HG02970 (cell line): ENCODE data around the gene TEF.
"Not testable (repeated sequence)": the region's sequence is repeated elsewhere in the genome, so short reads cannot be mapped to it uniquely, and the experiment has no call there.

Experiments used
- ATAC-seq: cut with Tn5 transposase; IDR thresholded peaks from one replicate; pipeline ENCODE4 v1.9.1; 2021; ENCODE audit warnings: mild to moderate bottlenecking, moderate library complexity, moderate number of reproducible peaks; ENCODE audit not compliant: unreplicated experiment, low FRiP score

TEF gene

DNA sequence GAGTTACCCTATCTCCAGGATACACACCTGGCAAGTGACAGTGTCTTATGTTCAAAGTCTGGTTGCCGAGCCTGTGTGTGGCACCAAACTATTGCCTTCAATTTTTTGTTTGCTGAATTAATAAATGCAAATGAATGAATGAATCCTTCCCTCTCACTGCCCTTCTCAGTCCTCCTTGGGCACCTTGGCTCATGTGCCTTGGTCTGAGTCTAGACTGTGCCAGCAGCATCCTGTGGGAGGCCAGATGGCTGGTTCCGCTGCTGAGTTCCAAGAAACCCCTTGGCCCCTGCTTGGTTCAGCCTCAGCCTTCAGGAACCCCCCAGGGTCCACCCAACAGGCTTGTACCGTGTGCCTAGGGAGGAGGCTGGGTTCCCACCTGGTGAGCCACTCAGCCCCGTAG is 33.8 kb downstream of the TEF start:
- ATAC-seq, result no peak

DNA sequence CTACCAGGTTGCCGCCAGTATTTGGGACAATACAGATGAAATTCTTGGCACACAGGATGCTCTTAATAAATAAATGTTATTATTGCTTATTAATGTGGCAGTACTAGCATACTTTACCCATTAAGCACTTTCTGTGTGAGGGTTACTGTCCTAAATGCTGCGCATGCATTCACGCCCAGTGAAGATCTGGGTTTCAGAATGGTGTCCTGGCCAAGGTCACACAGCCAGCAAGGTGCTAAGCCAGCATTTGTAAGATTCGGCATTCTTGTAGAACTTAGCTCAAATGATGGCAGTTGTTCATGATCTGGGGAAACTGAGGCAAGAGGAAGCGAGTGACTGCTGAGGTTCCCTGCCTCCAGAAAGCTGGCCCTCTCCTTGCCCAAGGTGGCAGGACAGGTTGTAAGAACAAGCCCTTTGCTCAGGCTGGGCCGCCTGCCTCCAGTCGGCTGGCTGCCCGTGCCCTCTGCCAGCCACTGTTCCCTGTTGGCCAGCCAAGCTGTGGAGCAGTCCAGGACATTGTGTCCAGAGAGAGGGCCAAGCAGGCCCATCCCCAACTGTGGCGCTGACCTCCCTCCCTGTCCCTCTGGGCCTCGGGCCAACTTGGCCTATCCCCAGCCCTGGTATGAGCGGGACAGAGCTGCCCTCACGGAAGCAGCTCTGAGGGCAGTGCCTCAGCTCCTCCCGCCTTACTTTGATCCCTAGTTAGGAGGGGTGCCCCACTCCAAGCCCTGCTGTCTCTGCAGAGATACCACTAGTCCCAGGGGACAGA is 36.1 kb downstream of the TEF start:
- no peak for ATAC-seq

DNA sequence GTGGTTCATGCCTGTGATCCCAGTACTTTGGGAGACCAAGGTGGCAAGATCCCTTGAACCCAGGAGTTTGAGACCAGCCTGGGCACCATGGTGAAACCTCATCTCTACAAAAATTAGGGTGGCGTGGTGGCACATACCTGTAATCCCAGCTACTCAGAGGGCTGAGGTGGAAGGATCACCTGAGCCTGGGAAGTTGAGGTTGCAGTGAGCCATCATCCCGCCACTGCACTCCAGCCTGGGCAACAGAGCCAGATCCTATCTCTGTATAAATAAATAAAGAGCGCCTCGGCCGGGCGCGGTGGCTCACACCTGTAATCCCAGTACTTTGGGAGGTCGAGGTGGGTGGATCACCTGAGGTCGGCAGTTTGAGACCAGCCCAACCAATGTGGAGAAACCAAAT is 37.0 kb downstream of the TEF start:
- ATAC-seq, result no peak

DNA sequence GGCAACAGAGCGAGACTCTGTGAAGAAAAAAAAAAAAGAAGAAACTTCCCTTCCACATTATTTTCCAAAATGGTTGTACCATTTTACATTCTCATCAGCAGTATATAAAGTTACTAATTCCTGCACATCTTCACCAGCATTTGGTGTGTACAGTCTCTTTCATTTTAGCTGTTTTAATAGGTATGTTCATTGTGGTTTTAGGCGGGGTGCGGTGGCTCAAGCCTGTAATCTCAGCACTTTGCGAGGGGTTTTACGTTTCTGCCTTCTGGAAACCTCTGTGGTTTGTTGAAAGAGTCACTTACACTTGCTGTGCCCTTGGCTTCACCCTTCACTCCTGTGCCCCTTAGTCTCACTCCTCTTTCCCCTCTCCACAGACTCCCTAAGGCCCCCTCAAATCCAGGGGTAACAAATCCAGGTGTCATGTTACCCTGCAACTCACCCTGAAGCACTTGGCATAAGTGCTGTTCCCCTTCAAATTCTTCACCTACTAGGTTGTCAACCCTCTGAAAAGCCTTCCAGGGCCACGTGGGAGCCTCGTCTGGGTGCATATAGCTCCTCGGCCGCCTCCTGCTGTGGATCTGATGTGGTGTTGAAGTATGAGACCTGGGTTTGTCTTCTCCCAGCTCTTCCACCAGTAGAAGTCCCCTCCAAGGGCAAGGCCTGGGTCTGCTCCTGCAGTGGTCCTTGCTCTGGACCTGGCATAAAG is 44.1 kb downstream of the TEF start:
- no peak for ATAC-seq

DNA sequence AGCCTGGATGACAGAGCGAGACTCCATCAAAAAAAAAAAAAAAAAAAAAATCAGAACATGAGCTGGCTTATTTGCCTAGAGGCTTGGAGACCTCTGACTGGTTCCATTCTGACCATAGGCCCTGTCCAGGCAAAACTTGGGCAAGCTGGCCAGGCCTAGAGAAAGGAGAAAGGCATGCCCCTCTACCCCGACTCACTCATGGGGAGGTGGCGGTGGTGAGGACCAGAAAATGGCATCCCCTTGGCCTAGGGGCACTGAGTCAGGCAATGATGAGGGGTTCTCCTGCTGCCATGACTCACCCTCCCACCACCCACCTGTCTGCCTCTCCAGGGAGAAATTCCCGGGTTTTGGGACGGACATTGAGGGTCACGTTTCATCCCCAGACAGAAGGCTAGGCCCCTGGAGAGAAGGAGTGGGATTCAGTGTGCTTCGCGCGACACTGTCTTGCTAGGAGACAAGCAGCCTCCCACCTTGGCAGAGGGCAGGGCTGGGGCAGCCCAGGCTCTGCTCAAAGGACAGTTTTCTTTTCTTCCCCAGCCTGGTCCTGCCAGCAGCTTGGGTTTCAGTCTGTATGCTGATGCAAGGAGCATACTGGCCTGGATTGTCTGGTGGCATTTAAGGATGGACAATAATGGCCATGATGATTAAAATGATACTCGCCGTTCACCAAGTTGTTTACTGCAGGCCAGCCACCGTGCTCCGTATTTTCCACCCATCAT is 47.6 kb downstream of the TEF start:
- ATAC-seq, result no peak

DNA sequence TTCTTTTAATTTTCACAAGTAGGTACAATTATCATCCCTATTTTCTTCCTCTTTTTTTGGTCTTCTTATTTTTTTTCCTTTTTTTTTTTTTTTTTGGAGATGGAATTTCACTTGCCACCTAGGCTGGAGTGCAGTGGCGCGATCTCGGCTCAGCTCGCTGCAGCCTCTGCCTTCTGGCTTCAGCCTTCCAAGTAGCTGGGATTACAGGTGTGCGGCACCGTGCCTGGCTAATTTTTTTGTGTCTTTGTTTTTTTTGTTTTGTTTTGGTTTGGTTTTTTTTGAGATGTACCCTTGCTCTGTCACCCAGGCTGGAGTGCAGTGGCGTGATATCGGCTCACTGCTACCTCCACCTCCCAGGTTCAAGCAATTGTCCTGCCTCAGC is 48.2 kb downstream of the TEF start:
- ATAC-seq, result no peak

DNA sequence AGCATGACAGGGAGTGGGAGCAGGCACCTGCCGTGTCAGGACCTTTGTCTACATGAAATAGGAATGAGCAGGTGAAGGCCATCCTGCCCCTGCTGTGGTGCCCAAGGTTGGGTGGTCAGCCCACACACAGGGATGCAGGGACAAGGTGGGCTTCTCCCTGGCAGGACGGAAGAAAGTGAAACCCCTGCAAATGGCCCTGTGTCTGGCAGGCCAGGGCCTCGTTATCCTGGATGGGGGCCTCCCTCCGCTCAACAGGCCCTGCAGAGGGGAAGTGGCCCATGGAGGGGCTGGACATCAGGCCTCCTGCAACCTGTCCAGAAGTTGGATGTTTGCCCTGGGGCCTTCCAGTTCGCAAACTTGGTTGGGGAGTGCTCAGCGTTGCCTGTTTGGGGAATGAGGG is 49.9 kb downstream of the TEF start:
- ATAC-seq, result no peak

DNA sequence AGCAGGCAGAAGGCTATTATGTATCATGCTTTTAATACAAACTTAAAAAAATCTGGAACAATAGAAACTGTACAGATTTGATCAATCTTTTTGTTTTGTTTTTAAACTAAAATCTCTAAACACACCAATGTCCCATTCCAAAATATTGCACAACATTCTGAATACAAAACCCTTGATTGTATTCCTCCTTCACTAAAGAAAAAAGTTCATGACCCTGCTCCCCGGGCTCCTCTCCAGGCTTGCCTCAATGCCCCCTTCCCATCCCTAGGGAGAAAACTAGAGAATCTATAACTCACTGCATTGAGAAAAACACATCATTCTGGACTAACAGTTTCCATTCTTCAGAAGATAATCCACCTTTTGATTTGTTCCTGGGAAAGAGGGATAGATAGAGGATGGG is 51.7 kb downstream of the TEF start:
- not testable (repeated sequence) for ATAC-seq

DNA sequence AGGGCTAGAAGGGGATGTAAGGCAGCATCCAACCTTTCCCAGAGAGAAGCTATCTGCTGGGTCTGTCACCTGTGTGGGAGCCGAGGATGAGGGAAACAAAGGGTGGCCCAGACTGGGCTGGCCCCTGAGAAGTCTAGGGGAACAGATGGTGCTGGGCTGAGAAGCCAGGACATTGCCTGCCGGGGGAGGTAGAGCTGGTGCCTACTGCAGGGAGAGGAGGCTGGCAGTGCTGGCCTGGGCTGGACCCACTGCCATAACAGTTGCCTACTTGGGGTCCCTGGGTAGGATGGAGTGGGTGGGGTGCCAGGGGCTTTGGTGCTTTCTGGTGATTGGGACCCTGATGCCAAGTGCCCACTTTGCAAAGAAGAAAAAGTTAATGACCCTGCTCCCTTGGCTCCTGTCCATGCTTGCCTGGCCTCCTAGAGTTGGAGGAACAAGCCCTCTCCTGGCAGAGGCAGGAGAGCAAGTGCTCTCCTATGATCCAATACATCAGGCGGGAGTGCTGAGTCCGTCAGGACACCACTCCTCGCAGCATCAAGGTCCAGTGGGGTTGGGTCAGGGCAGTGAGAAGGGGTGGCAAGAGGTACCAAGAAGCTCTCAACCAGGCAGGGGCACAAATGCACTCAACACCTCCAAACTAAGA is 52.7 kb downstream of the TEF start:
- not testable (repeated sequence) for ATAC-seq

DNA sequence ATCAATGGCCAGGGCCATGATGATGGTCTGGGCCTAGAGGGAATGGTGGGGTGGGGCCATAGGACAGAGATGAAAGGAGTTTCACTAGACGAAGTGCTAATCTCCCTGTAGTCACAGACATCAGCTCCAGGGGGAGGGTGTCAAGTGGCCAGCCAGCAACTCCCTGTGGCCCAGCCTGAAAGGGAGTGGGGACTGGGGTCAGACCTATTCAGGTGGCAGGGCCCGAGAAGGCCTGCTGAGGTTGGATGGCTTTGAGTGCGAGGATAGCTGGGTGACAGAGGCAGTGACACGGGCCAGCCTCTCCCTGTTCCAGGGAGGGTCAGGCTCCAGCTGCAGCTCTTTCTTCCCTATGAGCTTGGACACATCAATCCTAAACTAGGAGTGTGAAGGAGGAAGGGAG is 53.8 kb downstream of the TEF start:
- ATAC-seq, result no peak

DNA sequence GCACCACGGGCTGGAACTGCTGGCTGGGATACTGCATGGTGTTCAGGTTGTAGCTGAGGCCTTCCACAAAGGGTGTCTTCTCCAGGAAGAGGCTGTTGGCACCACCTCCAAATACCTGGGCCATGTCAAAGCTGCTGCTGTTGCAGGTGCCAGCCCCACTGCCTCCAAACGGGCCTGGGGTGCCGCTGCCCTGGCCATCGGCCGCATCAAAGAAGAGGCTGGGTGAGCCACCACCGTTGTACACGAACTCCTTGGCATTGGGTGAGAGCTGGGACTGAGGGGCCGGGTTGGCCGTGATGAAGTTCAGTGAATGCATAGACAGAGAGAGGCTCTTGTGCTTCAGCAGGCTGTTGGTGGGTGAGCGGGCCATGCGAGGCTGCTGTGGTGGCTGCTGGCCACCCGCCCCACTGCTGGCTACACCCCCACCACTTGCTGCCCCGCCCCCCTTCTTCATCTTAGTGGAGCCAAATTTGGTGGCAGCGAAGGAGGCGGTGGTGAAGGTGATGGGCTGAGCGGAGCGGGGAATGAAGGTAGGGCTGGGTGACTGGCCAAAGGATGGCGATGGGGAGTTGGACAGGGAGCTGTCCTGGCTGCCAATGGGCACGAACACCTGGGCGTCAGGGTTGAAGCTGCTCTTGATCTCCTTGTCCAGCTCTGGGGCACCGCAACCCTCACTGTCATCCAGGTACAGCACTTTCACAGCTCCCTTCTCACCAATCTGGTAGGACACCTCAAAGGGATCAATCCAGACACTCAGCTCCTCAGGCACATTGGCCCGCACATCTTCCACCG is 54.8 kb downstream of the TEF start:
- ATAC-seq, result no peak

DNA sequence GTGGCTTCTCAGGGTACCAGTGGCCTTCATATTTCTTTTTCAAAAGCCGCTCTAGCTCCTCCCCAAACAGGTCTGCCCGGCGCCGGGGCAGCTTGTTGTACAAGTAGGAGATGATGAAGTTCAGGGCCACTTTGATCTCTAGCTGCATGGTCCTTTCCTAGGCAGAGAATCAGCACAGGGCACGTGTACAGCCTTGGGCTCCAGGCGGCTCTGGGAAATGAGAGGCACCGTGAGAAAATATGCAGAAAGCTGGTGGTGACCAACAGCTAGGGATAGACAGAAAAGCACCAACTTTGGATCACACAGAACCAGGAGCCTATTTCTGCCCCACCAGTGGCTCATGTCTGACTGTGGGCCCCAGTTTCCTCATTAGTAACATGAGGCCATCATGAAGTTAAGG is 55.5 kb downstream of the TEF start:
- no peak for ATAC-seq

DNA sequence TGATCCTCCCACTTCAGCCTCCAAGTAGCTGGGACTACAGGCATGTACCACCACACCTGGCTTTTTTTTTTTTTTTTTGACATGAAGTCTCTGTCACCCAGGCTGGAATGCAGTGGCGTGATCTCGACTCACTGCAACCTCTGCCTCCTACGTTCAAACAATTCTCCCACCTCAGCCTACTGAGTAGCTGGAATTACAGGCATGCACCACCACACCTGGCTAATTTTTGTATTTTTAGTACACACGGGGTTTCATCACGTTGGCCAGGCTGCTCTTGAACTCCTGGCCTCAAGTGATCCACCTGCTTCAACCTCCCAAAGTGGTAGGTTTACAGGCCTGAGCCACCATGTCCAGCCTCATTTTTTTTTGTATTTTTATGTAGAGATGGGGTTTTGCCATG is 58.8 kb downstream of the TEF start:
- ATAC-seq, result not testable (repeated sequence)

DNA sequence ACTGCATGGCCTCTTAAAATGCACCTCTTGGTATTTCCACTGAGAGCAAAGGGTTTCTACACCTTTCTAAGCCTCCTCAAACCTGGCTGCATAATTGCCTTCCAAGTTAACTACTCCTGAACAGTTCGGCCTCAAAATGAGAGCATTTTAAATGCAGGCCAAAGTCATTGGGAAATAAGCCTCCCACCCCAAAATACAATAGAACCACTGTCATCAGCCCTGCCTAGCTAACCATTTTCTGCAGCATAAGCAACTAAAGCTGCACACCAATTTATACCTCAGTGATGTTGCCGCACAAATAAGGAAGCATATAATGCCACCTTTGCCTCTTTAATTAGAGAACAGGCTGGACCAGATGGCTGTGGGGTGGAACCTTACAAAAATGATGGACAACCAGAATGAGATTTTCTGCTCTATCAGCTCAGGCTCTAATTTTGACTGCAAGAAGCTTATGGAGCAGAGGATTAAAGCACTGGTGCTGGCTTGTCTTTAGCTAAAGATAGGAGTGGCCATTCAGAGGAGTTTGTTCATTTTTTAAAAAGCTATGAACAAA is 60.6 kb downstream of the TEF start:
- no peak for ATAC-seq

DNA sequence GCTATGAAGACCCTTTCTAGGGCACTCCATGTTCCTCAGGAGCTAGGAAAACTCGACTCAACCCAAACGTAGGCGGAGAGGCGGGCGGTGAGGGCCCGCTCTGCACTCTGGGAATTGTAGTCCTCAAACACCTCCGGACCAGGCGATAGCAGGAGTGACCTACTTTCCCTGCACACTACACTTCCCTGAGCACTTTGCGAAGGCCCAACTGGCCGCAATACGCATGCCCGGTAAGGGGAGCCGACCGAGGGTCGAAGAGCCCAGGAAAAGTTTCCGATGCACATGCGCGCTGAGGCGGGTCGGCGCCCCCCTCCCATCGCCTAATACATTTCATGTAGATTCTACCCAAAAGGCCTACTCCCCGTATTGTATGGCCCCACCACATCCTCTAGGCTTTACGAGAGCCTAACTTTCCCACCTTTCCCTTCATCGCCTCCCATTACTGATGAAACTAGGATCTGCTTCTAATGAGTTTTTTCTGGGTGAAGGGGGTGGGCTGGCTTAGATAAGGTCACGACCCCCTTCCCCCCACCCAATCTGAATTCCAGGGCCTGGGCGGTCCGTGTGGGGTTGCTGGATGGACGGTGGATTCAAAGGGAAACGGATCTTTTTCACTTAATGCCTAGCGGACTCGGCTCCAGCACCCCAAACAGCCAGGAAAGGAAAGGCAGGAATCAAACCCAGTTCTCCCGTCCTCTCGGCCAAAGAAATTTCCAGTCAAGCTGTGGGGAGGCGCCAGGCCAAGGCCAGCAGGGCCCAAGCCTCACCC is 62.8 kb downstream of the TEF start:
- peak; percentile 35 for ATAC-seq

DNA sequence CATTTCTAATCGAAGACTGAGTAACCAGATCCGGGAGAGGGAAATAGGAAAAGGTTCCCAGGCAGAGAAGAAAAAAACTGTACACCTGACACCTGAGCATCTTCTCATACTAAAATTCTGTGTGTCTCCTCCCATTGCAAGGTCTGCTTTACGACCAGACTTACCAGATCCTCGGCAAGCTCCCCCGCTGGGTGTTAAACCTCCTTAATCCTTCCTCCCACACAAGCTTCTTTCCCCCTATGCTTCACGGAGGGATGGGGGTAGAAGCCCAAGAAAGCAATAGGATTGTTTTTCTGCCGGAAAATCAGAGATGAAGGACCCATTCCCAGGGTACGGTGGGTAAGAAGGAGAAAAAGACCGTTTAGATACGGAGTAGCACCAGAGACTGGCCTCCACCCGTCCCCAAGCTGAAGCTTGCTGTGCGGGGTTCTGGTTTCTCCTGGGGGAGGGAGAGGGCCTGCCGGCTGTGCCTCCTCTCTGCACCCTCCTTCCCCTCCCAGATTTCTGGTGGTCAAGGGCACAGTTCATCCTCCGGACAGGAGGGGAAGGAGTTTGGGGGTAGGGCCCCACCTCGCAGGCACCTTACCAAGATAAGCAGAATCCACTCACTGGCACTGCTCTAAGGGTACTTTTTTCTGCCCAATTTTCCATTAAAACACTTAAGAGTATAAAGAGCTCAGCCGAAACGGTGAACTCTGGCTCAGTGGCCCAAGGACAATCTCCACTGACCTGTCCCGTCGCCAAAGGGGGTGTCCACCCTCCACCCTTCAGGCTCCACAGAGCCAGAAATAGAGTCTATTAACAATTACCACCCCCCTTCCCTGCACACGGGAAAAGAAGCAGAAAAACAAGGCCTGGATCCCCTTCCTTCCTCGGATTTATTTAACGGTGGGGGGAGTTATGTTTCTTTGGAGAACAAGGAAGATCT is 63.7 kb downstream of the TEF start:
- ATAC-seq, result no peak

DNA sequence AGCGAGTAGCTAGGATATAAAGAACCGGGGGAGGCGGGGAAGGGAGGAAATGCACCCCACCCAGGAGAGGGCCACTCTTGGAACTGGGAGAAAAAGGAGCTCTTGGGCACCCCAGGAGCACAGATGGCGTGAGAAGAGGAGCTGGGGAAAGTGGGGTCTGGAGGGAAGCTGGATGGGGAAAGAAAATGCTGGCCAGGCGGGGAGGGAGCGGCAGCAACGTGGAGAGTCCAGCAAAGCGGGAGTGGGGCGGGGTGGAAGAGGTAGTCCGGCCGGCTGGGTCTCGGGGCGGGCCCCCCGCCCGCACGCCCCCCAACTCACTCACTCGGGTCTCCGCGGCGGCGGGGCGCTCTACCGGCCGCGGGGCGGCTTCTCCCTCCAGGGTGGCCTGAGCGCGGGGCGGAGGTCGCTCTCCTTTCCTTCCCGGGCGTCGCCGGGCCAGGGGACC is 64.3 kb downstream of the TEF start:
- ATAC-seq, result no peak
